ENCODE data around the gene PDGFD. TPM values are rescaled to one million over a fixed set of nuclear protein-coding genes. Genes with fewer than 3 reads are reported as not detected.

Gene PDGFD
- total RNA-seq, 2 experiments from 2014 or later, result not detected

GRCh38 chr11:103968685-103969084 is 195.3 kb downstream of the PDGFD start:
- H3K4me1 Mint-ChIP-seq (ENCODE audit: low read depth), result no peaks in the 10 kb centered on the region
- H3K27me3 Mint-ChIP-seq (ENCODE audit: low read depth), result peaks cover 2% of the 10 kb centered on the region
- no peaks in the 10 kb centered on the region for H3K36me3 Mint-ChIP-seq (ENCODE audit: low read depth)
- no peaks in the 10 kb centered on the region for H3K9me3 Mint-ChIP-seq
- H3K4me3 Mint-ChIP-seq, result no peak overlapping the region
- intact Hi-C loops (cut with micrococcal nuclease), result no loop called here
- H3K27ac Mint-ChIP-seq, result no peak overlapping the region
- CTCF ChIA-PET, result no interaction called here
- DNase-seq, result no peak

DNA sequence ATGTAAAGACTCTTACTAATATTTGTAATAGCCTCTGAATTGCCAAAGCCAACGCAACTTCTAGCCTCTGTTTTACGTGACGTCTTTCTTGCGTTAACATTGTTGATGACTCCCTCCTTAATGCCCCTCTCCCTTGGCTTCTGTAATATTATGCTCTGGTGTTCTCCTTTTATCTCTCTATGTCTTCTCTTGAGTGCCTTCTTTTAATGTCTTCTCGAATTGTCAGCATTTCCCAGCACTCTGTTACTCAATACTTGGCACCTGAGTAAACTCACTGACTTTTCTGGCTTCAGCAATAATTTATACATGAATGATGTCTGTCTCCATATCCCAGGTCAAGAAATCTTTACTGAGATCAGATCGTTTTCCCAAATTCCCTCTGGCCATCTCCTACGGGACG is 196.0 kb downstream of the PDGFD start:
- Mint-ChIP-seq H3K4me3 (no peak overlapping the region), H3K27me3 (ENCODE audit: low read depth) (peaks cover 2% of the 10 kb centered on the region), H3K9me3 (no peaks in the 10 kb centered on the region), H3K4me1 (ENCODE audit: low read depth) (no peaks in the 10 kb centered on the region), H3K36me3 (ENCODE audit: low read depth) (no peaks in the 10 kb centered on the region), H3K27ac (no peak overlapping the region)
- intact Hi-C loops (cut with micrococcal nuclease), result no loop called here
- CTCF ChIA-PET, result no interaction called here
- no peak for DNase-seq

DNA sequence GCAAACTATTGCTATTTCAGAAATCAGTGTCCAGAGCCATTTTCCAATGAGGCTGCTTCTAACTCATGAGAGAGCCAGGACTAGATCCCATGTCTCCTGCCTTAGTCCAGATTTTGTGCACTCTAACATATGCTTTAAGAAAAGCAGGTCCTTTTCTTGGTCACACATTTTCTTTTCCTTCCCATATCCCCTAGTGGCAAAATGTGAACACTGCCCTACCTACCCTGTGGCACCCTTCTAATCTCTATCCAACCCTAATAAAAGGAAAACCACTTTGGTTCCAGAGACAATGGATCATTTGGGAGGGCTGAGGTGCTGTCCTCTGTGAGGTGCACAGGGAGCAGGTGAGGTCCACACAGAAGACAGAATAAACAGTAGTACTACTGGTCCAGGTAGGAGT is 199.6 kb downstream of the PDGFD start:
- Mint-ChIP-seq H3K4me3 (no peak overlapping the region), H3K4me1 (ENCODE audit: low read depth) (no peaks in the 10 kb centered on the region), H3K36me3 (ENCODE audit: low read depth) (no peaks in the 10 kb centered on the region), H3K27me3 (ENCODE audit: low read depth) (peaks cover 2% of the 10 kb centered on the region), H3K27ac (no peak overlapping the region), H3K9me3 (peaks cover 2% of the 10 kb centered on the region)
- intact Hi-C loops (cut with micrococcal nuclease), result no loop called here
- DNase-seq, result no peak
- CTCF ChIA-PET, result no interaction called here

- H3K4me3 Mint-ChIP-seq, result no peak overlapping the region
- DNase-seq, result no peak
- H3K36me3 Mint-ChIP-seq (ENCODE audit: low read depth), result no peaks in the 10 kb centered on the region
- H3K4me1 Mint-ChIP-seq (ENCODE audit: low read depth), result no peaks in the 10 kb centered on the region
- intact Hi-C loops (cut with micrococcal nuclease), result no loop called here
- H3K9me3 Mint-ChIP-seq, result peaks cover 2% of the 10 kb centered on the region
- H3K27ac Mint-ChIP-seq, result no peak overlapping the region
- CTCF ChIA-PET, result no interaction called here
- peaks cover 2% of the 10 kb centered on the region for H3K27me3 Mint-ChIP-seq (ENCODE audit: low read depth)
These were observed 200.3 kb downstream of the PDGFD start for GRCh38 chr11:103963648-103964047.

- no peaks in the 10 kb centered on the region for H3K27me3 Mint-ChIP-seq (ENCODE audit: low read depth)
- H3K36me3 Mint-ChIP-seq (ENCODE audit: low read depth), result no peaks in the 10 kb centered on the region
- H3K4me1 Mint-ChIP-seq (ENCODE audit: low read depth), result no peaks in the 10 kb centered on the region
- peaks cover 2% of the 10 kb centered on the region for H3K9me3 Mint-ChIP-seq
- CTCF ChIA-PET, result no interaction called here
- H3K27ac Mint-ChIP-seq, result no peak overlapping the region
- no peak overlapping the region for H3K4me3 Mint-ChIP-seq
- intact Hi-C loops (cut with micrococcal nuclease), result no loop called here
- DNase-seq, result no peak
These were observed 202.9 kb downstream of the PDGFD start for GRCh38 chr11:103961010-103961409.

- no peaks in the 10 kb centered on the region for H3K4me1 Mint-ChIP-seq (ENCODE audit: low read depth)
- CTCF ChIA-PET, result no interaction called here
- DNase-seq, result no peak
- no peaks in the 10 kb centered on the region for H3K27me3 Mint-ChIP-seq (ENCODE audit: low read depth)
- H3K4me3 Mint-ChIP-seq, result no peak overlapping the region
- intact Hi-C loops (cut with micrococcal nuclease), result no loop called here
- H3K9me3 Mint-ChIP-seq, result peaks cover 2% of the 10 kb centered on the region
- H3K36me3 Mint-ChIP-seq (ENCODE audit: low read depth), result no peaks in the 10 kb centered on the region
- no peak overlapping the region for H3K27ac Mint-ChIP-seq
These were observed 203.8 kb downstream of the PDGFD start for GRCh38 chr11:103960108-103960507.

- Mint-ChIP-seq H3K4me1 (ENCODE audit: low read depth) (no peaks in the 10 kb centered on the region), H3K4me3 (no peak overlapping the region), H3K9me3 (peaks cover 2% of the 10 kb centered on the region), H3K36me3 (ENCODE audit: low read depth) (no peaks in the 10 kb centered on the region), H3K27me3 (ENCODE audit: low read depth) (no peaks in the 10 kb centered on the region), H3K27ac (no peak overlapping the region)
- DNase-seq, result no peak
- CTCF ChIA-PET, result no interaction called here
- intact Hi-C loops (cut with micrococcal nuclease), result no loop called here
These were observed 204.5 kb downstream of the PDGFD start for GRCh38 chr11:103959279-103959942.

- H3K9me3 Mint-ChIP-seq, result peaks cover 2% of the 10 kb centered on the region
- H3K27me3 Mint-ChIP-seq (ENCODE audit: low read depth), result no peaks in the 10 kb centered on the region
- no peaks in the 10 kb centered on the region for H3K36me3 Mint-ChIP-seq (ENCODE audit: low read depth)
- H3K27ac Mint-ChIP-seq, result no peak overlapping the region
- no peak for DNase-seq
- no peaks in the 10 kb centered on the region for H3K4me1 Mint-ChIP-seq (ENCODE audit: low read depth)
- CTCF ChIA-PET, result no interaction called here
- intact Hi-C loops (cut with micrococcal nuclease), result no loop called here
- no peak overlapping the region for H3K4me3 Mint-ChIP-seq
These were observed 205.3 kb downstream of the PDGFD start for GRCh38 chr11:103958475-103959215.

DNA sequence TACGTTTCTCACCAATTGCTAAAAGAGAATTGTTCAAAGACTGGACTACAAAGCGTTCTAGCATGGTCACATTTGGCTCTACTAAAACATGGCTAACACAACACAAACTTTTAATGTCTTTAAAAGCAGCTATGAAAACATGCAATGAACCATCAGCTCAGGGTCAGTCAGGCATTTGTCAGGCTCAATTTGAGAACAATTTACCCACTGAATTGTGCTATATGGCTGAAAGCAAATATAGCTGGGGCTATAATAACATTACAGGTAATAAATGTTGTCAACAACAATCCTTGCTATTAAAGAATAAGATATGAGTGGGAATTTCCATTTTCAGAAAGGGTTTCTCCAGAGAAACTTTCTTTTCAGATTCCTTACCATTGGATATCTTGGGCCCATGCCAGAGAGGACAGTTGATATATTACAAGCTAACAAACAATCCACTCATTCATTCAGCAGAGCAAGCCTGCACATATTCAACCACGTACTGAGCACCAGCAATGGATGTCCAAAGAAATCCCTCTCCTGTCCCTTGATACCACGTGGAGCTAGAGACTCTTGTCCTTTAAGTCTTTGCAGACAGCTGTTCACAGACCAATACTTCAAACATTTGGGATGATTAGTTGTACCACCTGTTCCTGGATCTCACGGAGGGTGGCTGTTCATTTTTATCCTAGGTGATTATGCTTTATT is 210.0 kb downstream of the PDGFD start:
- Mint-ChIP-seq H3K4me1 (ENCODE audit: low read depth) (no peaks in the 10 kb centered on the region), H3K36me3 (ENCODE audit: low read depth) (no peaks in the 10 kb centered on the region), H3K4me3 (no peak overlapping the region), H3K27ac (no peak overlapping the region), H3K9me3 (no peaks in the 10 kb centered on the region), H3K27me3 (ENCODE audit: low read depth) (no peaks in the 10 kb centered on the region)
- DNase-seq, result no peak
- intact Hi-C loops (cut with micrococcal nuclease), result no loop called here
- CTCF ChIA-PET, result no interaction called here

DNA sequence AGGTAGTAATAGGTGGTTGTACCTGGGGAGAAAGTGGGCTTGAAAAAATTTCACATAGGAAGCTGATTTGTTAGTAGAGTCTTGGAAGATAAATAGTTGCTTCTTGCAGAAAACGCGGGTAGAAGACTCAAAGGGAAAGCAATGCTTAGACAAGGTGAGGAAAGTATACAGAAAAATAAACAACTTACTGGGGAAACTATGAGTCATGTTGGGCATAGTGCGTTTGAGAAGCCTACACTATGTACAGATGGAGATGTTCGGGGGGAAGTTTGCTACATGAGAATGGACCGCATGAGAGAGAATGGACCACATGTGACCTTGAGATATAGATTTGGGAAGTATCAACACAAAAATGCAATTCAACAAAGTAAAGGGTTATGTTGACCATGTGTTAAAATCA is 214.2 kb downstream of the PDGFD start:
- Mint-ChIP-seq H3K4me1 (ENCODE audit: low read depth) (no peaks in the 10 kb centered on the region), H3K4me3 (no peak overlapping the region), H3K9me3 (no peaks in the 10 kb centered on the region), H3K27me3 (ENCODE audit: low read depth) (no peaks in the 10 kb centered on the region), H3K27ac (no peak overlapping the region), H3K36me3 (ENCODE audit: low read depth) (no peaks in the 10 kb centered on the region)
- CTCF ChIA-PET, result no interaction called here
- DNase-seq, result no peak
- intact Hi-C loops (cut with micrococcal nuclease), result no loop called here

DNA sequence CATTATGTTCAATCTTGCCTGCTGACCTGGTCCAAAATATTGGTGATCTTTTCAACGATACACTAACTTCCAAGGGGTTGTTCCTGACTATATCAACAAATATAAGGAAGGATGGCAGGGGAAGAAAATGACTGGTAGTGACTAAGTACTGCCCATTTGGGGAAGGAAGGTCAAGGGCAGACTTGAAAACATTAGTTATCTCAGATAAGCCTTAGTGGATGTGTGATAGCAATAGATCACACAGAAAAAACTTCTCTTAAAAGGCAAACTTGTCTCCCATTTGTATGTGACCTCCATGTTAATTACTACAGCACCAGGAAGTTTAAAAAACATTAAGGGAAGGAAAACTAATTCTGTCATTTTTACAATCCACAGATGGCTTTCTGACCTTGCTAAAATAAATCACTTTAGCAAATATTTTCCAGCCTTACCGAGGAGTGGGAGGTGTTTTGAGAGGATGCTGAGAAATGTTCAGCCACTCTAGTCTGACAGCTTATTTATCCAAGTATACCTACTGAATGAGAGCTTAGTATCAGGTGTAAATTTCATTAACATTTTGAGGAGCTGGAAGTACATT is 215.7 kb downstream of the PDGFD start:
- H3K27me3 Mint-ChIP-seq (ENCODE audit: low read depth), result no peaks in the 10 kb centered on the region
- CTCF ChIA-PET, result no interaction called here

GRCh38 chr11:103947546-103947919 is 216.4 kb downstream of the PDGFD start:
- no peaks in the 10 kb centered on the region for H3K27me3 Mint-ChIP-seq (ENCODE audit: low read depth)
- no peak overlapping the region for H3K27ac Mint-ChIP-seq
- CTCF ChIA-PET, result no interaction called here
- H3K4me3 Mint-ChIP-seq, result no peak overlapping the region
- H3K36me3 Mint-ChIP-seq (ENCODE audit: low read depth), result no peaks in the 10 kb centered on the region
- intact Hi-C loops (cut with micrococcal nuclease), result no loop called here
- H3K9me3 Mint-ChIP-seq, result no peaks in the 10 kb centered on the region
- no peak for DNase-seq
- no peaks in the 10 kb centered on the region for H3K4me1 Mint-ChIP-seq (ENCODE audit: low read depth)

More for the DNA sequence above, 215.7 kb downstream of the PDGFD start:
- H3K36me3 Mint-ChIP-seq (ENCODE audit: low read depth), result no peaks in the 10 kb centered on the region
- no peaks in the 10 kb centered on the region for H3K9me3 Mint-ChIP-seq
- DNase-seq, result no peak
- H3K4me3 Mint-ChIP-seq, result no peak overlapping the region
- H3K27ac Mint-ChIP-seq, result no peak overlapping the region
- intact Hi-C loops (cut with micrococcal nuclease), result no loop called here
- no peaks in the 10 kb centered on the region for H3K4me1 Mint-ChIP-seq (ENCODE audit: low read depth)
